ENCODE data around the gene AQR.
"Not testable (repeated sequence)": the region's sequence is repeated elsewhere in the genome, so short reads cannot be mapped to it uniquely, and the experiment has no call there.

The AQR gene

GRCh38 chr15:34810443-34811129, 159.0 kb downstream of the AQR start:
- peak; percentile 35 for DNase-seq

GRCh38 chr15:34809186-34809585, 160.4 kb downstream of the AQR start:
- no peak for DNase-seq

- DNase-seq = no peak
These were observed 161.5 kb downstream of the AQR start for GRCh38 chr15:34808016-34808415.

GRCh38 chr15:34807241-34807640, 162.3 kb downstream of the AQR start:
- DNase-seq = not testable (repeated sequence)

GRCh38 chr15:34804776-34805175, 164.8 kb downstream of the AQR start:
- DNase-seq = no peak

- DNase-seq = no peak
These were observed 165.4 kb downstream of the AQR start for GRCh38 chr15:34804113-34804512.

- DNase-seq = no peak
These were observed 166.5 kb downstream of the AQR start for GRCh38 chr15:34802803-34803750.

- DNase-seq = no peak
These were observed 167.2 kb downstream of the AQR start for GRCh38 chr15:34802371-34802770.
